Islet of Langerhans (tissue), 1 donor: ENCODE results near the gene CELSR2.
"Not testable (repeated sequence)": the region's sequence is repeated elsewhere in the genome, so short reads cannot be mapped to it uniquely, and the experiment has no call there.

Experiments used
- FAIRE-seq: peaks from one replicate; lab custom pipeline; 2011; peaks lifted over from hg19 to GRCh38; lab: Jason Lieb, UNC

Gene CELSR2

GRCh38 chr1:109304226-109304920 lies 55.0 kb downstream of the CELSR2 start:
- no peak for FAIRE-seq

- FAIRE-seq, result not testable (repeated sequence)
Observed at GRCh38 chr1:109305991-109306390, 56.7 kb downstream of the CELSR2 start.

DNA sequence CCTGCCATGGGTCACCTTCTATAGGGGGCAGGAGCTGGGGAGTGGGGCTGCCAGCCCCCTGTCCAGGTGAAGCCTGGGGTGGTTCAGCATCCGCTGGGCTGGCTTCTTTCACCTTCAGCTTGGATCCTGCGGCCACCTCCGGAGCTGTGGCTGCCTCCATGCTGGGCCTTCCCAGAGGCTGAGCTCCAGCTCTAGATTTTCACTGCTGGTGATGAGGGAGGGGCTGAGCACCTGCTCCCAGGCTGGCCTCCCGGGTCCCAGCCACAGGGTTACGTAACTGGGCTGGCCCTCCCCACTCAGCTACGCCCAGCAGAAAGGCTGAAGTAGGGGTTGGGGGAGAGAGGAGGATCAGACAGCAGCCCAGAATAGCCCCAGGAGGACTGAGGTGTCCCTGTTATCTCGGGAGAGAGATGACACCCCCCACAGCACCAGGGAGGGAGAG lies 57.5 kb downstream of the CELSR2 start, which contains the start of gene MYBPHL:
Gene MYBPHL (minus strand): TSS at position 180 of the 442 bp plus-strand sequence. CDS start 20 bp downstream, at position 160.
- no peak for FAIRE-seq

GRCh38 chr1:109307274-109308021 lies 58.1 kb downstream of the CELSR2 start:
- peak; percentile 30 for FAIRE-seq

- peak; percentile 43 for FAIRE-seq
Observed at GRCh38 chr1:109309347-109309746, 60.0 kb downstream of the CELSR2 start.

DNA sequence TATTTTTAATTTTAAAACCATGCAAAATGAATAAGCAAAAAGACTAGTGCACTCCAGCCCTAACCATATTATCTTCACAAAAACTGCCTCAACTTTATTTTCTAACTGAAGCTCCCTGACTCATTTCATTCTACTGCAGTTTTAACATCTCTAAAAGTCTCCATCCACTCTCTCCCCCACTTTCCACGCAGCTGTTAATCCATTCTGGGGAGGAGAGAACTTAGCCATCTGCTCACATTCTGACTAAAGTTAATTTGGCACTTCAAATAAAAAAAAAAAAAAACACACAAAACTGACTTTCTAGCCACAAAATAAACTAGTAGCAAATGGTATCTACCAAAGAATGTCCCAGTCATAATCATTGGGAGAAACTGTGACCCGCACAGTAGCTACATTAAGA lies 62.9 kb downstream of the CELSR2 start:
- FAIRE-seq, result no peak

DNA sequence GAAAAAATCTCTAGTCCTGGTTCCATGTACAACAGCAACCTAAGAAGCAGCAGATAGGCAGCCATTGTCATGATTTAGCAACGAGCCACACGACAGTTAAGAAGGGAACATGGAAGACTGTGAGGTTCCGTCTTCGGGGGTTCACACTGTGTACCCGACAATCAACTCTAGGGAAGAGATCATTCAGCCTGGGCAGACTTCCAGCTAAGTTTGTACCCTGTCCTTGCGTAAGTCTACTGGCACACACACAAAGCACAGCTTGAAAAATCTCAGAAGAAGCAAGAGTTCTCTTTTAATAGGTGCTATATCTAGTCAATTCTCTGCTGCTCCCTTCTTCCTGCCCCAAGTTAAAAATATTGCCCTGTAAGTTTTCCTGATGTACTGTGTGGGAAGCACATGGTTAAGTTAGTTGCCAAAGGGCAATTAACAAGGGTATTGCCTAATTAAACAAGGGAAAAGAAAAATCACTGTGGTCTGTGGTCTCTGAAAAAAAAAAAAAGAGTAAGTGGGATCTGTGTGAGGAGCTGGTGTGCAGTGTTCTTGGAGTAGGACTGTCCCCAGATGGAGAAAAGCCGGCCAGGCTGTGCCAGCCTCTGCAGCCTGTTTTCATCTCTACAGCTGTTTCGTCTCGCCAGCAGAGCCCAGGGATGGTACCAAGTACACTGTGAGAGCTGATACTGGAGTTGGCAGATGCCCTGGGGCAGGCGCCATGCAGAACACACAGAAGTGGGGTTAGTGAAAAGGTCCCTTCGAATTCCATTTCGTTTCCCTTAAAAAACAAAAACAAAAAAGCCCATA lies 63.8 kb downstream of the CELSR2 start:
- no peak for FAIRE-seq

- FAIRE-seq, result no peak
Observed at GRCh38 chr1:109314795-109315194, 65.5 kb downstream of the CELSR2 start.

GRCh38 chr1:109315288-109315687 lies 65.9 kb downstream of the CELSR2 start:
- FAIRE-seq, result no peak

GRCh38 chr1:109316506-109316905 lies 67.2 kb downstream of the CELSR2 start:
- FAIRE-seq, result no peak

DNA sequence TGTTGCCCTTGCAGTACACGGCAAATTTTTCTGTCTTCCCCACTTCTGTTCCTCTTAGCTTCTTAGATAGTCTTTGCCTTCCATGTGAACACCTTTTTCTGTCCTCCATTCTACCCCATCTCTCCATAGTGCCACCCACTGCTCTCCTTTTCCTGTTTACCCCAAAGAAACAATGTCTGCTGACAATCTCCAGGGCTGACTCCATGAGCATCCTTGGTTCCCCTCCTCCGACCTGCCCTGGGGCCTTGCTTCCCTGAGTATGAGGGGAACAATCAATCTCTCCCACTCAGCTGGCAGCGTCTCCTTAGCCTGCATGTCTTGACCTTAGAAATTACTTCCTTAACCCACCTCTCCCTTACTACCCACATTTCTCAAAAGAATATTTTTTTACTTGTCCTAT lies 69.8 kb downstream of the CELSR2 start:
- FAIRE-seq, result no peak

DNA sequence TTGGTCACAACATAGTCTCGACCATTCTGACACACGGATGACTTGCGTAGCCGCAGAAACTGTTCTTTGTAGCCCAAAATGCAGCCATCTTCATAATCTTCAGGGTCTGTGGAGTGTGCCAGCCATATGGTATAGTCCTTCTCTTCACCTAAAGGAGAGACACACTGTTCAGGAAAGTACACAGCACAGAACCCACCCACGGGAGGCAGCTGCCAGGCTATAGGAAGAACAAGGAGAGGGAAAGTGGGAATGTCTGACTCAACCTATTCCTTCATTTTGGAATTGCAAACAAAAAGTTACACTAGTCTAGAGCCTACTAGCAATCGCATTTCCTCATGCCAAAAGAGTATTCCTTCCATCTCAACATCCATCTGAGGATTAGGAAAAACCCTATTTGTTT lies 73.6 kb downstream of the CELSR2 start:
- FAIRE-seq, result no peak
